ENCODE data around the gene NOL4L.

- TF ChIP-seq, protein P1, sequence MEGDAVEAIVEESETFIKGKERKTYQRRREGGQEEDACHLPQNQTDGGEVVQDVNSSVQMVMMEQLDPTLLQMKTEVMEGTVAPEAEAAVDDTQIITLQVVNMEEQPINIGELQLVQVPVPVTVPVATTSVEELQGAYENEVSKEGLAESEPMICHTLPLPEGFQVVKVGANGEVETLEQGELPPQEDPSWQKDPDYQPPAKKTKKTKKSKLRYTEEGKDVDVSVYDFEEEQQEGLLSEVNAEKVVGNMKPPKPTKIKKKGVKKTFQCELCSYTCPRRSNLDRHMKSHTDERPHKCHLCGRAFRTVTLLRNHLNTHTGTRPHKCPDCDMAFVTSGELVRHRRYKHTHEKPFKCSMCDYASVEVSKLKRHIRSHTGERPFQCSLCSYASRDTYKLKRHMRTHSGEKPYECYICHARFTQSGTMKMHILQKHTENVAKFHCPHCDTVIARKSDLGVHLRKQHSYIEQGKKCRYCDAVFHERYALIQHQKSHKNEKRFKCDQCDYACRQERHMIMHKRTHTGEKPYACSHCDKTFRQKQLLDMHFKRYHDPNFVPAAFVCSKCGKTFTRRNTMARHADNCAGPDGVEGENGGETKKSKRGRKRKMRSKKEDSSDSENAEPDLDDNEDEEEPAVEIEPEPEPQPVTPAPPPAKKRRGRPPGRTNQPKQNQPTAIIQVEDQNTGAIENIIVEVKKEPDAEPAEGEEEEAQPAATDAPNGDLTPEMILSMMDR (IDR thresholded peaks at IDR 0.05; ENCODE audit: insufficient read depth, low read length, poor library complexity, severe bottlenecking), result no peak
- no peak for TF ChIP-seq EZH2phosphoT487 (conservative IDR thresholded peaks at IDR 0.05; ENCODE audit: low read length)
Observed at GRCh38 chr20:32619586-32619985, 34.5 kb upstream of the NOL4L start.
